Keratinocyte (primary cell): ENCODE data around the gene CACNB4. TPM values are rescaled to one million over a fixed set of nuclear protein-coding genes. Genes with fewer than 3 reads are reported as not detected.

Experiments used
- DNase-seq: peaks from one replicate; pipeline ENCODE4 v3.0.0-alpha.2; 2011; ENCODE audit warnings: low read depth, missing footprints, low spot score
- FAIRE-seq: peaks from 2 replicates; lab custom pipeline; 2011; peaks lifted over from hg19 to GRCh38; lab: Jason Lieb, UNC
- H2AFZ ChIP-seq: 2 replicates; pipeline ENCODE4 v1.6.0; 2012; ENCODE audit warnings: low read length, control low read depth, inconsistent platforms; ENCODE audit not compliant: control insufficient read depth
- H3K27ac ChIP-seq: 2 replicates; pipeline ENCODE4 v1.5.1; 2011; ENCODE audit warnings: low read length; ENCODE audit not compliant: control insufficient read depth, insufficient read depth
- H3K27me3 ChIP-seq: 3 replicates; pipeline ENCODE4 v1.6.0; 2011; ENCODE audit warnings: low read length; ENCODE audit not compliant: control insufficient read depth, insufficient read depth; ENCODE audit errors: extremely low read depth
- H3K36me3 ChIP-seq, 2 experiments: 2 replicates in 1 of 2; 3 replicates in 1 of 2; pipeline ENCODE4 v1.5.1; 2011; ENCODE audit warnings: low read length in 2 of 2, mild to moderate bottlenecking in 1 of 2; ENCODE audit not compliant: control insufficient read depth in 2 of 2, insufficient read depth in 2 of 2; ENCODE audit errors: extremely low read depth in 1 of 2
- H3K4me1 ChIP-seq: 3 replicates; pipeline ENCODE4 v1.5.1; 2011; ENCODE audit warnings: low read length; ENCODE audit not compliant: control insufficient read depth, insufficient read depth; ENCODE audit errors: extremely low read depth
- H3K4me2 ChIP-seq: 3 replicates; pipeline ENCODE4 v1.6.0; 2011; ENCODE audit warnings: low read depth, low read length; ENCODE audit not compliant: control insufficient read depth, insufficient read depth; ENCODE audit errors: extremely low read depth
- H3K4me3 ChIP-seq, 3 experiments: fragments of 200-600 bp in 1 of 3; sonication (generic) in 1 of 3; 2 replicates in 2 of 3; 3 replicates in 1 of 3; pipeline ENCODE4 v1.5.1; 2011 to 2016; ENCODE audit warnings: low read length in 3 of 3, mild to moderate bottlenecking in 3 of 3, control low read depth in 2 of 3, inconsistent platforms in 1 of 3, low read depth in 1 of 3, mixed read lengths in 1 of 3, mixed run types in 1 of 3, moderate library complexity in 1 of 3; ENCODE audit not compliant: control insufficient read depth in 2 of 3, insufficient read depth in 2 of 3; ENCODE audit errors: extremely low read depth in 1 of 3
- H3K79me2 ChIP-seq: 2 replicates; pipeline ENCODE4 v1.6.0; 2012; ENCODE audit warnings: low read length; ENCODE audit not compliant: control insufficient read depth, insufficient read depth
- H3K9ac ChIP-seq: 3 replicates; pipeline ENCODE4 v1.6.0; 2011; ENCODE audit warnings: low read length; ENCODE audit not compliant: control insufficient read depth, insufficient read depth; ENCODE audit errors: extremely low read depth
- H3K9me1 ChIP-seq: 3 replicates; pipeline ENCODE4 v1.6.0; 2011; ENCODE audit warnings: low read length; ENCODE audit not compliant: control insufficient read depth, insufficient read depth; ENCODE audit errors: extremely low read depth
- H3K9me3 ChIP-seq: 2 replicates; pipeline ENCODE4 v1.5.1; 2012; ENCODE audit warnings: low read depth, low read length; ENCODE audit not compliant: control insufficient read depth
- H4K20me1 ChIP-seq: 3 replicates; pipeline ENCODE4 v1.6.0; 2011; ENCODE audit warnings: low read length; ENCODE audit not compliant: control insufficient read depth, insufficient read depth; ENCODE audit errors: extremely low read depth
- CTCF ChIP-seq, 3 experiments: IDR thresholded peaks in 1 of 3; conservative IDR thresholded peaks in 1 of 3; optimal IDR thresholded peaks in 1 of 3; 2 replicates in 2 of 3; 3 replicates in 1 of 3; pipeline versions ENCODE3 to v1.5.1; 2011; ENCODE audit warnings: low read length in 3 of 3, mild to moderate bottlenecking in 3 of 3, moderate library complexity in 2 of 3, control low read depth in 1 of 3, inconsistent platforms in 1 of 3; ENCODE audit not compliant: insufficient read depth in 2 of 3; ENCODE audit errors: extremely low read depth in 1 of 3
- EZH2 ChIP-seq: IDR thresholded peaks from one replicate; pipeline ENCODE4 v1.6.1; 2012; ENCODE audit warnings: inconsistent platforms, mild to moderate bottlenecking, low read length, moderate library complexity
- dilution Hi-C: fragments of 300-500 bp; cut with MboI; formaldehyde crosslinking; loops from one replicate; pipeline ENCODE4 v1.7.0; 2020; ENCODE audit warnings: low sequenced_read_pairs; ENCODE audit not compliant: extremely low pct_ligation_motif_present
- polyA plus RNA-seq, 5 experiments: library from polyadenylated mRNA; depleted of rRNA in 3 of 5; stranded (reverse) in 3 of 5; stranded (forward) in 1 of 5; unstranded in 1 of 5; fragments of >200 nt; gene quantifications; 1 replicate in 1 of 5; 2 replicates in 3 of 5; 3 replicates in 1 of 5; pipeline versions ENCODE4 v1.2.1 to v1.2.3, GENCODE V29; 2011 to 2012; ENCODE audit warnings: missing spikeins in 2 of 5, low read depth in 1 of 5, low replicate concordance in 1 of 5

CACNB4 gene
- polyA plus RNA-seq, 1 donor (not counting 4 experiments of a cell fraction or from before 2014, with no cell fraction given): 0.30 TPM

- Histone ChIP-seq H3K79me2 (no peaks in the 10 kb centered on the region), H2AFZ (no peak overlapping the region), H4K20me1 (no peaks in the 10 kb centered on the region), H3K9me3 (no peaks in the 10 kb centered on the region), H3K4me3 (no peak overlapping the region), H3K27ac (no peak overlapping the region), H3K36me3 (no peaks in the 10 kb centered on the region), H3K9ac (no peak overlapping the region), H3K27me3 (peaks cover 2% of the 10 kb centered on the region), H3K9me1 (no peaks in the 10 kb centered on the region), H3K4me2 (no peak overlapping the region), H3K4me1 (no peaks in the 10 kb centered on the region)
- dilution Hi-C loops: no loop called here
- no peak for FAIRE-seq
- TF ChIP-seq EZH2 (no peak), CTCF (optimal IDR thresholded peaks at IDR 0.05 in 1 of 3, IDR thresholded peaks at IDR 0.05 in 1 of 3, conservative IDR thresholded peaks at IDR 0.05 in 1 of 3; ENCODE audit: extremely low read depth in 1 of 3, insufficient read depth in 2 of 3, low read length in 3 of 3) (no peak)
- no peak for DNase-seq
Measured at GRCh38 chr2:152078662-152079061, 20.2 kb downstream of the CACNB4 start.

GRCh38 chr2:152078023-152078422 lies 20.8 kb downstream of the CACNB4 start:
- Histone ChIP-seq H3K27me3 (peaks cover 2% of the 10 kb centered on the region), H3K4me1 (no peaks in the 10 kb centered on the region), H2AFZ (no peak overlapping the region), H3K79me2 (no peaks in the 10 kb centered on the region), H3K36me3 (no peaks in the 10 kb centered on the region), H3K4me2 (no peak overlapping the region), H3K9me3 (no peaks in the 10 kb centered on the region), H3K9ac (no peak overlapping the region), H4K20me1 (no peaks in the 10 kb centered on the region), H3K27ac (no peak overlapping the region), H3K9me1 (no peaks in the 10 kb centered on the region), H3K4me3 (no peak overlapping the region)
- FAIRE-seq (no peak), DNase-seq (no peak)
- dilution Hi-C loops: no loop called here
- no peak for TF ChIP-seq CTCF (optimal IDR thresholded peaks at IDR 0.05 in 1 of 3, IDR thresholded peaks at IDR 0.05 in 1 of 3, conservative IDR thresholded peaks at IDR 0.05 in 1 of 3; ENCODE audit: extremely low read depth in 1 of 3, insufficient read depth in 2 of 3, low read length in 3 of 3)
- no peak for TF ChIP-seq EZH2
